Measurements from ENCODE around the gene PARN. TPM values are rescaled to one million over a fixed set of nuclear protein-coding genes. Genes with fewer than 3 reads are reported as not detected.

PARN gene
- total and polyA plus RNA-seq, 7 donors = 14.4 to 75.3 (median 33.6) TPM

DNA sequence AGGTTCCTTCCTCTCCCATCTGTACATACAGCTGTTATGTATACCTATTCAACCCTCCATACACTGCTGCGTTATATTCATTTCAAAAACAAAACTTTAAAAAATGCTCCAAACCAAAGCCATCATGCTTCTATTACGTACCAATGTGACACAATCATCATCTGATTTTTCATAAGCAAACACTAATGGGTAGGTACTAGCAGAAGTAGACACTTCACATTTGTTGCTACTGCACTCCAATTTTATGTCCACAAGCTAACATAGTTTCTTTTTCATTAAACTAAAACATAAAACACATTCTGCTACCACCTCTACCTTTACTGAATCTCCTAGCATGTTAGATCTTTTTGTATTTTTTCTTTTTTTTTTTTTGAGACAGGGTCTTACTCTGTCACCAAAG is 57.5 kb downstream of the PARN start:
- intact Hi-C loops (cut with DNase I) = no loop called here
- Histone ChIP-seq H3K36me3 (peaks cover 0 to 31% (median 8%) of the 10 kb centered on the region in 4 donors), H3K4me3 (no peak overlapping the region), H3K9me3 (no peaks in the 10 kb centered on the region), H3K27ac (no peak overlapping the region), H3K27me3 (no peaks in the 10 kb centered on the region), H3K4me1 (peaks cover 0 to 2% (median under 1%) of the 10 kb centered on the region in 4 donors)
- WGBS, 2 donors = 94 to 96% methylated on average over 2 of the region's 2 CpGs
- TF ChIP-seq, protein P1, sequence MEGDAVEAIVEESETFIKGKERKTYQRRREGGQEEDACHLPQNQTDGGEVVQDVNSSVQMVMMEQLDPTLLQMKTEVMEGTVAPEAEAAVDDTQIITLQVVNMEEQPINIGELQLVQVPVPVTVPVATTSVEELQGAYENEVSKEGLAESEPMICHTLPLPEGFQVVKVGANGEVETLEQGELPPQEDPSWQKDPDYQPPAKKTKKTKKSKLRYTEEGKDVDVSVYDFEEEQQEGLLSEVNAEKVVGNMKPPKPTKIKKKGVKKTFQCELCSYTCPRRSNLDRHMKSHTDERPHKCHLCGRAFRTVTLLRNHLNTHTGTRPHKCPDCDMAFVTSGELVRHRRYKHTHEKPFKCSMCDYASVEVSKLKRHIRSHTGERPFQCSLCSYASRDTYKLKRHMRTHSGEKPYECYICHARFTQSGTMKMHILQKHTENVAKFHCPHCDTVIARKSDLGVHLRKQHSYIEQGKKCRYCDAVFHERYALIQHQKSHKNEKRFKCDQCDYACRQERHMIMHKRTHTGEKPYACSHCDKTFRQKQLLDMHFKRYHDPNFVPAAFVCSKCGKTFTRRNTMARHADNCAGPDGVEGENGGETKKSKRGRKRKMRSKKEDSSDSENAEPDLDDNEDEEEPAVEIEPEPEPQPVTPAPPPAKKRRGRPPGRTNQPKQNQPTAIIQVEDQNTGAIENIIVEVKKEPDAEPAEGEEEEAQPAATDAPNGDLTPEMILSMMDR (IDR thresholded peaks at IDR 0.05) = no peak
- TF ChIP-seq EP300 (IDR thresholded peaks at IDR 0.05) = no peak
- no peak for TF ChIP-seq POLR2A (IDR thresholded peaks at IDR 0.05)
- TF ChIP-seq POLR2AphosphoS5 (IDR thresholded peaks at IDR 0.05) = no peak
- no peak for DNase-seq

DNA sequence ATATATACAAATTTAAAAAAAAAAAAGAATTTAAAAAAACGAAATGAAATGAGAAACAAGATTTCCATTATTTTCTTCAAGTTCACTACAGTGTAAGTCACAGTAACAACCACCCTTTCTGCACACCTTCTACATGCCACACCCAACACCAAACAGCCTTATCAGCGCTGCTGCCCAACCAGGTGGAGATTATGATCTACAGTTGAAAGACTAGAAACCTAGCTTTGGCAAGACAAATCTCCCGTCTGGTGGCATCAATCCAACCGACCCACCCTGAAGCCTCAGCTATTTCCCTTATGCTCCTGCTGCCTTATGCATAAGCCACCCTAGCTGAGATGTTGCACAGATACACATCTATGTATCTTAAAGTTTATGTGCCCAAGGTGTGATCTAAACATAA is 60.8 kb downstream of the PARN start:
- TF ChIP-seq, protein P1 (IDR thresholded peaks at IDR 0.05) = no peak
- TF ChIP-seq POLR2A (IDR thresholded peaks at IDR 0.05) = no peak
- TF ChIP-seq EP300 (IDR thresholded peaks at IDR 0.05) = no peak
- TF ChIP-seq POLR2AphosphoS5 (IDR thresholded peaks at IDR 0.05) = no peak
- DNase-seq = no peak
- H3K27me3 ChIP-seq = no peaks in the 10 kb centered on the region
- no peaks in the 10 kb centered on the region for H3K9me3 ChIP-seq
- WGBS, 2 donors = 21 to 78% methylated on average over 4 of the region's 4 CpGs
- no peak overlapping the region for H3K27ac ChIP-seq
- intact Hi-C loops (cut with DNase I) = no loop called here
- no peaks in the 10 kb centered on the region for H3K36me3 ChIP-seq
- peaks cover 0 to 35% (median 29%) of the 10 kb centered on the region in 4 donors for H3K4me1 ChIP-seq
- no peak overlapping the region for H3K4me3 ChIP-seq

DNA sequence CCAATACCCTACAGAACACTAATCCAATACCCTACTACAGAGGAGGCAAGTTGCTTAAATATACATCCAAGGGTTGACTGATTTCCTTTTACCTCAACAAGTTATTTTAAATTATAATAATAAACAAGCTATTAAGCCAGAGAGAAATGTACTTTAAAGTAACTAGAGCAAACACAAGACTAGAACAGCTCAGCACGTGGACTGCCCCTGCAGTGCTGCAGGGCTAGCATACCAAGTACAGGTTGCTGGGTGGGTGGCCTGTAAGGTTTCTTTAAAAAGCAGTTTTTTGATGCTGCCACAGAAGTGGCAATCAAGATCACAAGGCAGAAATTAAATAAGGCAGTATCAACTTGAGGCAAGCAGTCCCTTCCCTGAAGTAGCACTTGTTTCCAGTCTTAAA is 63.5 kb downstream of the PARN start:
- Histone ChIP-seq H3K4me1 (peaks cover 0 to 50% (median 39%) of the 10 kb centered on the region in 4 donors), H3K36me3 (no peaks in the 10 kb centered on the region), H3K27me3 (no peaks in the 10 kb centered on the region), H3K27ac (peak overlapping the region in 3 of 4 donors; percentile 28 to 77 (median 74)), H3K4me3 (no peak overlapping the region), H3K9me3 (no peaks in the 10 kb centered on the region)
- DNase-seq = no peak
- WGBS, 2 donors = 23 to 67% methylated on average over 1 of the region's 1 CpG
- intact Hi-C loops (cut with DNase I) = no loop called here
- TF ChIP-seq POLR2A (IDR thresholded peaks at IDR 0.05) (no peak), POLR2AphosphoS5 (IDR thresholded peaks at IDR 0.05) (no peak), EP300 (IDR thresholded peaks at IDR 0.05) (no peak)
- TF ChIP-seq, protein P1 (IDR thresholded peaks at IDR 0.05) = no peak

DNA sequence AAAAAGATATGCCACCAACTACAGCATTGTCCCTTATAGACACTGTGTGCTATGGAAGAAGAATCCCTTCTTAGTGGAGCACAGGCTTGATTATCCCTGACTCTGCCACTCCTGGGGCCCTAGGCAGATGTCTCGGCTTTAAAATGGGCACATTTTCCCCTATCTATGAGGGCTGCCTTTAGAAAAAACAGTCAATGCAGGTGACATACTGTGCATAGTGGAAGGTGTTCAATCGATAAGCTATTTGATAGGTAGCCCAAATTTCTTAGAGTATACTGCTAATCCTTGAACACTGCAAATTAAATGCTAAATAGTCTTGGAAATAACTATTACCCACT is 64.4 kb downstream of the PARN start:
- H3K4me1 ChIP-seq = peaks cover 0 to 50% (median 39%) of the 10 kb centered on the region in 4 donors
- peak overlapping the region in 3 of 4 donors; percentile 28 to 77 (median 74) for H3K27ac ChIP-seq
- no peak for DNase-seq
- H3K27me3 ChIP-seq = no peaks in the 10 kb centered on the region
- no peaks in the 10 kb centered on the region for H3K9me3 ChIP-seq
- TF ChIP-seq POLR2A (IDR thresholded peaks at IDR 0.05) (no peak), POLR2AphosphoS5 (IDR thresholded peaks at IDR 0.05) (no peak), EP300 (IDR thresholded peaks at IDR 0.05) (no peak)
- TF ChIP-seq, protein P1 (IDR thresholded peaks at IDR 0.05) = no peak
- H3K4me3 ChIP-seq = no peak overlapping the region
- no peaks in the 10 kb centered on the region for H3K36me3 ChIP-seq
- WGBS, 2 donors = 24 to 75% methylated on average over 2 of the region's 2 CpGs
- intact Hi-C loops (cut with DNase I) = no loop called here

Measured in sigmoid colon (tissue), 7 donors.